Peyer's patch (tissue), 4 donors: ENCODE results near the gene CACTIN.

ENCODE experiments used
- POLR2A ChIP-seq, 2 donors: fragments of 450-650 bp; IDR thresholded peaks; one replicate each; pipeline ENCODE4 v1.5.1; 2017; ENCODE audit warnings: antibody characterized with exemption in 2 of 2, mild to moderate bottlenecking in 2 of 2, moderate library complexity in 2 of 2
- TF ChIP-seq, protein P1 (sequence below), 6 experiments: fragments of 450-650 bp in 4 of 6; fragments of 200-600 bp in 2 of 6; sonication (generic) in 1 of 6; IDR thresholded peaks; one replicate each; pipeline ENCODE4 v1.5.1; 2017 to 2019; ENCODE audit warnings: antibody characterized with exemption in 6 of 6, mild to moderate bottlenecking in 3 of 6, moderate library complexity in 1 of 6

DNA sequence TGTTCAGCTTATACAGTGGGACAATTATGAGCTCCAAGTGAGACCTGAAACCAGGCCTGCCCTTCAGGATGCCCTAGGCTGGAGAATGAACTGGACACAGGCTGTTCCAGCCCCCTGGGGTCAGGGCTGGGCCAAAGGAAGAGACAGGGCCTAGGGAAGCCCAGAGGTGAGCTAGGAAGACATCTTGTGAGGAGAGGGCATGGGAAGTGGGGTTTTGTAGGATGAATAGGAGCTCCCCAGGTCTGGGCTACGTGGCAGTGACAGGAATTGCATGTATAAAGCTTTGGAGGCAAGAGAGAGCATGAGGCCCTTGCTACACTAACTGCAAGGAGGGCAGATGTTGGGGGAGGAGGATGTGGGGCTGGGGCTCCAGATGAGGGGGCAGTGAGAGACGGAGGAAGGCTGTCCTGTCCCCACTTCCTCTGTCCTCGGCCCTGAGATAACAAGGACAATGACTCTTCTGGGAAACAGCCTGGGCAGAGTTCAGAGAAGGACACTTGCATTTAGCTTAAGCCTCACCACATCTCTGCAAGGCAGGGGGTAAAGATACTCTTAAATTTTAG, 18.4 kb downstream of the CACTIN start:
- TF ChIP-seq, protein P1, sequence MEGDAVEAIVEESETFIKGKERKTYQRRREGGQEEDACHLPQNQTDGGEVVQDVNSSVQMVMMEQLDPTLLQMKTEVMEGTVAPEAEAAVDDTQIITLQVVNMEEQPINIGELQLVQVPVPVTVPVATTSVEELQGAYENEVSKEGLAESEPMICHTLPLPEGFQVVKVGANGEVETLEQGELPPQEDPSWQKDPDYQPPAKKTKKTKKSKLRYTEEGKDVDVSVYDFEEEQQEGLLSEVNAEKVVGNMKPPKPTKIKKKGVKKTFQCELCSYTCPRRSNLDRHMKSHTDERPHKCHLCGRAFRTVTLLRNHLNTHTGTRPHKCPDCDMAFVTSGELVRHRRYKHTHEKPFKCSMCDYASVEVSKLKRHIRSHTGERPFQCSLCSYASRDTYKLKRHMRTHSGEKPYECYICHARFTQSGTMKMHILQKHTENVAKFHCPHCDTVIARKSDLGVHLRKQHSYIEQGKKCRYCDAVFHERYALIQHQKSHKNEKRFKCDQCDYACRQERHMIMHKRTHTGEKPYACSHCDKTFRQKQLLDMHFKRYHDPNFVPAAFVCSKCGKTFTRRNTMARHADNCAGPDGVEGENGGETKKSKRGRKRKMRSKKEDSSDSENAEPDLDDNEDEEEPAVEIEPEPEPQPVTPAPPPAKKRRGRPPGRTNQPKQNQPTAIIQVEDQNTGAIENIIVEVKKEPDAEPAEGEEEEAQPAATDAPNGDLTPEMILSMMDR (IDR thresholded peaks at IDR 0.05): no peak
- no peak for TF ChIP-seq POLR2A (IDR thresholded peaks at IDR 0.05)
